Astrocyte (in vitro differentiated cells and primary cell): ENCODE data around the gene DLK2. TPM values are rescaled to one million over a fixed set of nuclear protein-coding genes. Genes with fewer than 3 reads are reported as not detected.

ENCODE experiments used
- DNase-seq: peaks from one replicate; pipeline ENCODE4 v3.0.0-alpha.2; 2010; ENCODE audit warnings: low read depth
- FAIRE-seq: peaks from 2 replicates; lab custom pipeline; 2011; peaks lifted over from hg19 to GRCh38; lab: Jason Lieb, UNC
- H2AFZ ChIP-seq: 2 replicates; pipeline ENCODE4 v1.6.0; 2012; ENCODE audit warnings: low read depth, low read length, inconsistent platforms
- H3K27ac ChIP-seq: 2 replicates; pipeline ENCODE4 v1.5.1; 2011; ENCODE audit warnings: low read depth, low read length, inconsistent platforms
- H3K27me3 ChIP-seq: 2 replicates; pipeline ENCODE4 v1.6.0; 2011; ENCODE audit warnings: low read length, inconsistent platforms; ENCODE audit not compliant: insufficient read depth
- H3K36me3 ChIP-seq: 2 replicates; pipeline ENCODE4 v1.5.1; 2011; ENCODE audit warnings: low read length, inconsistent platforms; ENCODE audit not compliant: insufficient read depth
- H3K4me1 ChIP-seq: 2 replicates; pipeline ENCODE4 v1.5.1; 2011; ENCODE audit warnings: low read length, inconsistent platforms; ENCODE audit not compliant: insufficient read depth
- H3K4me2 ChIP-seq: 2 replicates; pipeline ENCODE4 v1.6.0; 2012; ENCODE audit warnings: low read length, inconsistent platforms
- H3K4me3 ChIP-seq: 2 replicates; pipeline ENCODE4 v1.5.1; 2011; ENCODE audit warnings: low read depth, mild to moderate bottlenecking, low read length, inconsistent platforms; ENCODE audit not compliant: insufficient read depth
- H3K79me2 ChIP-seq: 2 replicates; pipeline ENCODE4 v1.6.0; 2012; ENCODE audit warnings: mild to moderate bottlenecking, low read length, inconsistent platforms; ENCODE audit not compliant: insufficient read depth
- H3K9ac ChIP-seq: 2 replicates; pipeline ENCODE4 v1.6.0; 2012; ENCODE audit warnings: mild to moderate bottlenecking, low read length, inconsistent platforms
- H3K9me3 ChIP-seq: 2 replicates; pipeline ENCODE4 v1.5.1; 2012; ENCODE audit warnings: low read depth, mild to moderate bottlenecking, low read length, inconsistent platforms; ENCODE audit not compliant: insufficient read depth
- H4K20me1 ChIP-seq: 2 replicates; pipeline ENCODE4 v1.6.0; 2012; ENCODE audit warnings: low read length, inconsistent platforms; ENCODE audit not compliant: insufficient read depth
- H3K27ac Mint-ChIP-seq: one replicate; pipeline ENCODE4 v1.8.0; 2021; ENCODE audit warnings: mild to moderate bottlenecking, mixed read lengths; ENCODE audit not compliant: unreplicated experiment
- H3K27me3 Mint-ChIP-seq: one replicate; pipeline ENCODE4 v1.8.0; 2021; ENCODE audit warnings: low read depth, mixed read lengths; ENCODE audit not compliant: unreplicated experiment
- H3K36me3 Mint-ChIP-seq: one replicate; pipeline ENCODE4 v1.8.0; 2021; ENCODE audit warnings: low read depth, mixed read lengths; ENCODE audit not compliant: unreplicated experiment
- H3K4me1 Mint-ChIP-seq: one replicate; pipeline ENCODE4 v1.8.0; 2021; ENCODE audit warnings: low read depth, mixed read lengths; ENCODE audit not compliant: unreplicated experiment
- H3K4me3 Mint-ChIP-seq: one replicate; pipeline ENCODE4 v1.8.0; 2021; ENCODE audit warnings: mild to moderate bottlenecking, moderate library complexity, mixed read lengths; ENCODE audit not compliant: unreplicated experiment
- H3K9me3 Mint-ChIP-seq: one replicate; pipeline ENCODE4 v1.8.0; 2021; ENCODE audit warnings: mild to moderate bottlenecking, mixed read lengths; ENCODE audit not compliant: unreplicated experiment
- CTCF ChIP-seq: IDR thresholded peaks from 2 replicates; pipeline ENCODE4 v1.5.1; 2011; ENCODE audit warnings: low read depth, mild to moderate bottlenecking, inconsistent platforms, low read length, moderate library complexity; ENCODE audit not compliant: insufficient read depth
- EZH2 ChIP-seq: IDR thresholded peaks from 2 replicates; pipeline ENCODE4 v1.6.1; 2012; ENCODE audit warnings: mild to moderate bottlenecking, low read length, inconsistent platforms; ENCODE audit not compliant: insufficient read depth
- total RNA-seq: library from RNA; stranded (reverse); gene quantifications from 2 replicates; pipeline ENCODE4 v1.2.1, GENCODE V29; 2021

Gene DLK2
- total RNA-seq, 1 donor from 2014 or later = 0.68 TPM

- H3K4me3 Mint-ChIP-seq = no peak overlapping the region
- no peaks in the 10 kb centered on the region for H3K27me3 Mint-ChIP-seq
- H3K27me3 ChIP-seq = no peaks in the 10 kb centered on the region
- H3K4me2 ChIP-seq = no peak overlapping the region
- peaks cover 66% of the 10 kb centered on the region for H4K20me1 ChIP-seq
- no peak overlapping the region for H3K4me3 ChIP-seq
- peaks cover 29% of the 10 kb centered on the region for H3K4me1 ChIP-seq
- DNase-seq (no peak), FAIRE-seq (no peak)
- TF ChIP-seq CTCF = no peak
- no peak for TF ChIP-seq EZH2
- H3K36me3 Mint-ChIP-seq = peaks cover 18% of the 10 kb centered on the region
- peaks cover 18% of the 10 kb centered on the region for H3K36me3 ChIP-seq
- H3K27ac ChIP-seq = no peak overlapping the region
- H3K79me2 ChIP-seq = peaks cover 31% of the 10 kb centered on the region
- peaks cover 17% of the 10 kb centered on the region for H3K4me1 Mint-ChIP-seq
- no peaks in the 10 kb centered on the region for H3K9me3 ChIP-seq
- H3K9ac ChIP-seq = no peak overlapping the region
- H3K9me3 Mint-ChIP-seq = no peaks in the 10 kb centered on the region
- no peak overlapping the region for H3K27ac Mint-ChIP-seq
- H2AFZ ChIP-seq = no peak overlapping the region
Observed at GRCh38 chr6:43497689-43498088, 42.3 kb upstream of the DLK2 start.

GRCh38 chr6:43497129-43497396 lies 41.7 kb upstream of the DLK2 start:
- no peaks in the 10 kb centered on the region for H3K9me3 ChIP-seq
- no peak overlapping the region for H3K27ac ChIP-seq
- peaks cover 35% of the 10 kb centered on the region for H3K4me1 ChIP-seq
- peaks cover 31% of the 10 kb centered on the region for H3K79me2 ChIP-seq
- peak overlapping the region; percentile 16 for H3K9ac ChIP-seq
- peaks cover 14% of the 10 kb centered on the region for H3K36me3 ChIP-seq
- no peak overlapping the region for H3K27ac Mint-ChIP-seq
- FAIRE-seq = no peak
- no peaks in the 10 kb centered on the region for H3K27me3 Mint-ChIP-seq
- H4K20me1 ChIP-seq = peaks cover 72% of the 10 kb centered on the region
- no peak for DNase-seq
- H2AFZ ChIP-seq = no peak overlapping the region
- no peaks in the 10 kb centered on the region for H3K27me3 ChIP-seq
- H3K4me2 ChIP-seq = peak overlapping the region; percentile 70
- no peaks in the 10 kb centered on the region for H3K9me3 Mint-ChIP-seq
- H3K4me1 Mint-ChIP-seq = peaks cover 19% of the 10 kb centered on the region
- TF ChIP-seq EZH2 (no peak), CTCF (no peak)
- peaks cover 14% of the 10 kb centered on the region for H3K36me3 Mint-ChIP-seq
- H3K4me3 Mint-ChIP-seq = peak overlapping the region; percentile 67
- no peak overlapping the region for H3K4me3 ChIP-seq

- FAIRE-seq (no peak), DNase-seq (peak; percentile 52)
- H3K36me3 ChIP-seq = peaks cover 14% of the 10 kb centered on the region
- peak overlapping the region; percentile 70 for H3K4me2 ChIP-seq
- peak overlapping the region; percentile 12 for H2AFZ ChIP-seq
- Mint-ChIP-seq H3K27me3 (no peaks in the 10 kb centered on the region), H3K27ac (peak overlapping the region; percentile 70), H3K36me3 (peaks cover 14% of the 10 kb centered on the region), H3K9me3 (no peaks in the 10 kb centered on the region), H3K4me1 (peaks cover 19% of the 10 kb centered on the region), H3K4me3 (no peak overlapping the region)
- peaks cover 34% of the 10 kb centered on the region for H3K79me2 ChIP-seq
- H3K9ac ChIP-seq = peak overlapping the region; percentile 16
- peaks cover 77% of the 10 kb centered on the region for H4K20me1 ChIP-seq
- no peak overlapping the region for H3K4me3 ChIP-seq
- H3K4me1 ChIP-seq = peaks cover 39% of the 10 kb centered on the region
- H3K9me3 ChIP-seq = no peaks in the 10 kb centered on the region
- no peak overlapping the region for H3K27ac ChIP-seq
- TF ChIP-seq EZH2 (no peak), CTCF (peak; percentile 29)
- no peaks in the 10 kb centered on the region for H3K27me3 ChIP-seq
Observed at GRCh38 chr6:43496370-43497128, 41.2 kb upstream of the DLK2 start.
